GM12891 (cell line): Measurements from ENCODE around the gene HPS3.

Experiments
- PAX5 ChIP-seq: IDR thresholded peaks from 2 replicates; pipeline ENCODE4 v1.6.1; 2011; ENCODE audit warnings: low read length, moderate library complexity, mild to moderate bottlenecking; ENCODE audit not compliant: insufficient read depth, severe bottlenecking
- POLR2A ChIP-seq: IDR thresholded peaks from 2 replicates; pipeline ENCODE4 v1.6.1; 2011; ENCODE audit warnings: low read depth, low read length, control low read depth
- POLR2AphosphoS5 ChIP-seq: IDR thresholded peaks from 2 replicates; pipeline ENCODE4 v1.6.1; 2011; ENCODE audit warnings: low read depth, low read length, control low read depth
- POU2F2 ChIP-seq: IDR thresholded peaks from 2 replicates; pipeline ENCODE4 v1.6.1; 2011; ENCODE audit warnings: low read depth, mild to moderate bottlenecking, control low read depth, low read length, moderate library complexity
- SPI1 ChIP-seq: IDR thresholded peaks from 2 replicates; pipeline ENCODE4 v1.6.1; 2011; ENCODE audit warnings: low read depth, low read length, control low read depth
- TAF1 ChIP-seq: IDR thresholded peaks from 2 replicates; pipeline ENCODE4 v1.6.1; 2011; ENCODE audit warnings: low read depth, low read length, control low read depth

- TF ChIP-seq POLR2AphosphoS5: no peak
- TF ChIP-seq POLR2A: no peak
- TF ChIP-seq SPI1: peak; percentile 66
- no peak for TF ChIP-seq POU2F2
- TF ChIP-seq TAF1: no peak
- no peak for TF ChIP-seq PAX5
These were observed 16.5 kb downstream of the HPS3 start for GRCh38 chr3:149145974-149146373.
